ENCODE measurements around the gene MAPK13. TPM values are rescaled to one million over a fixed set of nuclear protein-coding genes. Genes with fewer than 3 reads are reported as not detected.
"Not testable (repeated sequence)": the region's sequence is repeated elsewhere in the genome, so short reads cannot be mapped to it uniquely, and the experiment has no call there.

MAPK13 gene
- 10 to 100 TPM; 57.5 to 61.7 TPM for total RNA-seq
- polyA plus RNA-seq (ENCODE audit: insufficient read depth, low read depth, low replicate concordance): 109 TPM
- long read RNA-seq, donor 1, partial matches to known transcripts: 6 of 10 reads
- long read RNA-seq, donor 1, other reads (novel, unspliced or antisense): 0 of 10 reads
- long read RNA-seq, donor 2, partial matches to known transcripts: 0 of 3 reads
- long read RNA-seq, donor 2, other reads (novel, unspliced or antisense): 0 of 3 reads

DNA sequence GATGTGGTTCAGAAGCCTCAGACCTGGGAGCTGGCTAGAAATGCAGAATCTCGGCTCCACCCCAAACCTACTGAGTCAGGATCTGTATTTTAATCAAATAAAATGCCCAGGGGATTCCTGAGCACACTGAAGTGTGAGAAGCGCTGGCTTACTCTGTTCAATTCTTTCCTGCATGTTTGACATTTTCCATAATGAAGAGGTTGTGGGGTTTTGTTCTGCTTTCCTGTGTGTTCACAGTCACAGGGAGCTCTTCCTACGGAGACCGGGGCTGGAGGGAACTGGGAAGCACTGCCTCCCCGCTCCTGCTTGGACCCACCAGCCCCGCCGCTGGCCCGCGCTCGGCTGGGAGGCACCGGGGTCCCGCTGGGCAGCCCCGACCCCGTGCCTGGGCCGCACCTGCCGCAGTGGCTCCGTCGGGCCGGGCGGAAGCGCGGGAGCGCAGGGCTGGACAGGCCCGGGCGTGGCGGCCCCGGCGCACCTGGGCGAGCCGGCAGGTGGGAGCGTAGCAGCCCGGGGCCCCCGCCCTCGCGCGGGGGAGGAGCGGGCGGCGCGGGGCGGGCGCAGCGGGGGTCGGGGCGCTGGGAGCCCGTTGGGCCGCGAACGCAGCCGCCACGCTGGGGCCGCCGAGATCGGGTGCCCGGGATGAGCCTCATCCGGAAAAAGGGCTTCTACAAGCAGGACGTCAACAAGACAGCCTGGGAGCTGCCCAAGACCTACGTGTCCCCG, at the start of gene MAPK13:
TSS of gene MAPK13 (plus strand) at position 573 of the 726 bp plus-strand sequence. CDS start at position 643, 70 bp downstream.
- 8 to 12% methylated on average over 11 to 20 of the region's 59 CpGs for WGBS, 2 donors
- Histone ChIP-seq H3K27ac (peak within 1 kb of the TSS; percentile 81 to 83), H3K4me3 (peak within 1 kb of the TSS; percentile 51 to 66), H3K9me3 (no peaks in the 10 kb centered on the region), H3K27me3 (no peaks in the 10 kb centered on the region), H3K36me3 (ENCODE audit: low read depth, missing control alignments) (no peaks in the 10 kb centered on the region), H3K4me1 (peaks cover 37% of the 10 kb centered on the region)
- no peak for TF ChIP-seq CTCF (IDR thresholded peaks at IDR 0.05)
- TF ChIP-seq POLR2A (IDR thresholded peaks at IDR 0.05): no peak
- no peak for DNase-seq
- intact Hi-C loops (cut with DNase I; ENCODE audit: low total_unique reads): no loop called here

DNA sequence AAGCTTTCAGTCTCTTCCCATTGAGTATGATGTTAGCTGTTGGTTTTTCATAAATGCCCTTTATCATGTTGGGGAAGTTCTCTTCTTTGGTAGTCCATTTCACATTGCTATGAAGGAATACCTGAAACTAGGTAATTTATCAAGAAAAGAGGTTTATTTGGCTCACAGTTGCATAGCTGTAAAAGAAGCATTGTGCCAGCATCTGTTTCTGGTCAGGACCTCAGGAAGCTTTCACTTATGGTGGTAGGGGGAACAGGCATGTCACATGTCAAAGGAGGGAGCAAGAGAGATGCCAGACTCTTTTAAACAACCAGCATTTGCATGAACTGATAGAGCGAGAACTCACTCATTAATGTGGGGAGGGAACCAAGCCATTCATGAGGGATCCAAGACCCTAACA, 48.0 kb upstream of the MAPK13 start:
- H3K36me3 ChIP-seq (ENCODE audit: low read depth, missing control alignments): no peaks in the 10 kb centered on the region
- no peak overlapping the region for H3K27ac ChIP-seq
- intact Hi-C loops (cut with DNase I; ENCODE audit: low total_unique reads): no loop called here
- no peak for TF ChIP-seq CTCF (IDR thresholded peaks at IDR 0.05)
- TF ChIP-seq POLR2A (IDR thresholded peaks at IDR 0.05): no peak
- H3K9me3 ChIP-seq: no peaks in the 10 kb centered on the region
- no peak for DNase-seq
- no peaks in the 10 kb centered on the region for H3K27me3 ChIP-seq
- WGBS, 2 donors: 100% methylated on average over 1 of the region's 1 CpG
- H3K4me1 ChIP-seq: no peaks in the 10 kb centered on the region
- H3K4me3 ChIP-seq: no peak overlapping the region

- no peak for DNase-seq
- TF ChIP-seq POLR2A (IDR thresholded peaks at IDR 0.05) (no peak), CTCF (IDR thresholded peaks at IDR 0.05) (no peak)
- no peaks in the 10 kb centered on the region for H3K9me3 ChIP-seq
- intact Hi-C loops (cut with DNase I; ENCODE audit: low total_unique reads): no loop called here
- H3K4me3 ChIP-seq: no peak overlapping the region
- no peaks in the 10 kb centered on the region for H3K36me3 ChIP-seq (ENCODE audit: low read depth, missing control alignments)
- no peak overlapping the region for H3K27ac ChIP-seq
- no peaks in the 10 kb centered on the region for H3K27me3 ChIP-seq
- H3K4me1 ChIP-seq: no peaks in the 10 kb centered on the region
- WGBS, 2 donors: 100% methylated on average over 1 to 3 of the region's 3 CpGs
Measured at GRCh38 chr6:36083446-36083845, 46.9 kb upstream of the MAPK13 start.

- H3K27me3 ChIP-seq; DNase-seq; H3K9me3 ChIP-seq; intact Hi-C loops (cut with DNase I; ENCODE audit: low total_unique reads); H3K4me1 ChIP-seq; H3K36me3 ChIP-seq (ENCODE audit: low read depth, missing control alignments); H3K27ac ChIP-seq; H3K4me3 ChIP-seq: not testable (repeated sequence)
- 88 to 96% methylated on average over 5 of the region's 5 CpGs for WGBS, 2 donors
Measured at GRCh38 chr6:36088204-36088603, 42.1 kb upstream of the MAPK13 start.

- Histone ChIP-seq H3K27me3 (no peaks in the 10 kb centered on the region), H3K4me1 (no peaks in the 10 kb centered on the region), H3K27ac (no peak overlapping the region), H3K36me3 (ENCODE audit: low read depth, missing control alignments) (no peaks in the 10 kb centered on the region), H3K4me3 (no peak overlapping the region), H3K9me3 (no peaks in the 10 kb centered on the region)
- 90 to 91% methylated on average over 5 of the region's 5 CpGs for WGBS, 2 donors
- intact Hi-C loops (cut with DNase I; ENCODE audit: low total_unique reads): no loop called here
- DNase-seq: no peak
- no peak for TF ChIP-seq POLR2A (IDR thresholded peaks at IDR 0.05)
- no peak for TF ChIP-seq CTCF (IDR thresholded peaks at IDR 0.05)
Measured at GRCh38 chr6:36089048-36089447, 41.3 kb upstream of the MAPK13 start.

Measured in testis (tissue), 5 donors.